Astrocyte (in vitro differentiated cells and primary cell): ENCODE data around the gene HSD17B14. TPM values are rescaled to one million over a fixed set of nuclear protein-coding genes. Genes with fewer than 3 reads are reported as not detected.

Experiments
- DNase-seq: peaks from one replicate; pipeline ENCODE4 v3.0.0-alpha.2; 2010; ENCODE audit warnings: low read depth
- FAIRE-seq: peaks from 2 replicates; lab custom pipeline; 2011; peaks lifted over from hg19 to GRCh38; lab: Jason Lieb, UNC
- H2AFZ ChIP-seq: 2 replicates; pipeline ENCODE4 v1.6.0; 2012; ENCODE audit warnings: low read depth, low read length, inconsistent platforms
- H3K27ac ChIP-seq: 2 replicates; pipeline ENCODE4 v1.5.1; 2011; ENCODE audit warnings: low read depth, low read length, inconsistent platforms
- H3K27me3 ChIP-seq: 2 replicates; pipeline ENCODE4 v1.6.0; 2011; ENCODE audit warnings: low read length, inconsistent platforms; ENCODE audit not compliant: insufficient read depth
- H3K36me3 ChIP-seq: 2 replicates; pipeline ENCODE4 v1.5.1; 2011; ENCODE audit warnings: low read length, inconsistent platforms; ENCODE audit not compliant: insufficient read depth
- H3K4me1 ChIP-seq: 2 replicates; pipeline ENCODE4 v1.5.1; 2011; ENCODE audit warnings: low read length, inconsistent platforms; ENCODE audit not compliant: insufficient read depth
- H3K4me2 ChIP-seq: 2 replicates; pipeline ENCODE4 v1.6.0; 2012; ENCODE audit warnings: low read length, inconsistent platforms
- H3K4me3 ChIP-seq: 2 replicates; pipeline ENCODE4 v1.5.1; 2011; ENCODE audit warnings: low read depth, mild to moderate bottlenecking, low read length, inconsistent platforms; ENCODE audit not compliant: insufficient read depth
- H3K79me2 ChIP-seq: 2 replicates; pipeline ENCODE4 v1.6.0; 2012; ENCODE audit warnings: mild to moderate bottlenecking, low read length, inconsistent platforms; ENCODE audit not compliant: insufficient read depth
- H3K9ac ChIP-seq: 2 replicates; pipeline ENCODE4 v1.6.0; 2012; ENCODE audit warnings: mild to moderate bottlenecking, low read length, inconsistent platforms
- H3K9me3 ChIP-seq: 2 replicates; pipeline ENCODE4 v1.5.1; 2012; ENCODE audit warnings: low read depth, mild to moderate bottlenecking, low read length, inconsistent platforms; ENCODE audit not compliant: insufficient read depth
- H4K20me1 ChIP-seq: 2 replicates; pipeline ENCODE4 v1.6.0; 2012; ENCODE audit warnings: low read length, inconsistent platforms; ENCODE audit not compliant: insufficient read depth
- H3K27ac Mint-ChIP-seq: one replicate; pipeline ENCODE4 v1.8.0; 2021; ENCODE audit warnings: mild to moderate bottlenecking, mixed read lengths; ENCODE audit not compliant: unreplicated experiment
- H3K27me3 Mint-ChIP-seq: one replicate; pipeline ENCODE4 v1.8.0; 2021; ENCODE audit warnings: low read depth, mixed read lengths; ENCODE audit not compliant: unreplicated experiment
- H3K36me3 Mint-ChIP-seq: one replicate; pipeline ENCODE4 v1.8.0; 2021; ENCODE audit warnings: low read depth, mixed read lengths; ENCODE audit not compliant: unreplicated experiment
- H3K4me1 Mint-ChIP-seq: one replicate; pipeline ENCODE4 v1.8.0; 2021; ENCODE audit warnings: low read depth, mixed read lengths; ENCODE audit not compliant: unreplicated experiment
- H3K4me3 Mint-ChIP-seq: one replicate; pipeline ENCODE4 v1.8.0; 2021; ENCODE audit warnings: mild to moderate bottlenecking, moderate library complexity, mixed read lengths; ENCODE audit not compliant: unreplicated experiment
- H3K9me3 Mint-ChIP-seq: one replicate; pipeline ENCODE4 v1.8.0; 2021; ENCODE audit warnings: mild to moderate bottlenecking, mixed read lengths; ENCODE audit not compliant: unreplicated experiment
- EZH2 ChIP-seq: IDR thresholded peaks from 2 replicates; pipeline ENCODE4 v1.6.1; 2012; ENCODE audit warnings: mild to moderate bottlenecking, low read length, inconsistent platforms; ENCODE audit not compliant: insufficient read depth
- total RNA-seq: library from RNA; stranded (reverse); gene quantifications from 2 replicates; pipeline ENCODE4 v1.2.1, GENCODE V29; 2021
- TF ChIP-seq, protein P1 (sequence below): IDR thresholded peaks from 2 replicates; pipeline ENCODE4 v1.5.1; 2011; ENCODE audit warnings: low read depth, mild to moderate bottlenecking, inconsistent platforms, low read length, moderate library complexity; ENCODE audit not compliant: insufficient read depth

Gene HSD17B14
- total RNA-seq, 1 donor from 2014 or later, result 9.7 TPM

DNA sequence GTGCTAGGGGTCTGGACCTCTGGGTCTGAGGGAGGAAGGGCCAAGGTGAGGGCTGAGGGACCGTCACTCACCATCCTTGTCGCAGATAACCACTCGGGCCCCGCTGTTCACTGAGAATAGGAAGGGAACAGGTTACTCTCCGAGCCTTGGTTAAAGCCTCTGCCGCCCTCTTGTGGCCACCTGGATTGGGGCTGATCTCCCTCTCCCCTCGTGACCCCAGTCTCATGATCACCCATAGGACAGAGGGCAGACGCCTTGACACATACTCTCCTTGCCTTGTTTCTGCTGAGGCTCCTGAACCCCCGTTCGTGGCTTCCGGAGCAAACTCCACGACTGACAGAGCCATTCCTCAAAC lies 580 bp downstream of the HSD17B14 start:
- Histone ChIP-seq H3K27me3 (no peaks in the 10 kb centered on the region), H3K4me2 (peak overlapping the region; percentile 85), H4K20me1 (no peaks in the 10 kb centered on the region), H3K79me2 (no peaks in the 10 kb centered on the region), H3K9me3 (no peaks in the 10 kb centered on the region), H3K4me1 (peaks cover 17% of the 10 kb centered on the region), H3K27ac (peak overlapping the region; percentile 20), H3K4me3 (peak overlapping the region; percentile 57), H3K36me3 (no peaks in the 10 kb centered on the region), H3K9ac (peak overlapping the region; percentile 80), H2AFZ (peak overlapping the region; percentile 89)
- peaks cover 9% of the 10 kb centered on the region for H3K4me1 Mint-ChIP-seq
- no peaks in the 10 kb centered on the region for H3K9me3 Mint-ChIP-seq
- FAIRE-seq (no peak), DNase-seq (peak; percentile 50)
- H3K27me3 Mint-ChIP-seq, result no peaks in the 10 kb centered on the region
- H3K27ac Mint-ChIP-seq, result peak overlapping the region; percentile 91
- TF ChIP-seq, protein P1, sequence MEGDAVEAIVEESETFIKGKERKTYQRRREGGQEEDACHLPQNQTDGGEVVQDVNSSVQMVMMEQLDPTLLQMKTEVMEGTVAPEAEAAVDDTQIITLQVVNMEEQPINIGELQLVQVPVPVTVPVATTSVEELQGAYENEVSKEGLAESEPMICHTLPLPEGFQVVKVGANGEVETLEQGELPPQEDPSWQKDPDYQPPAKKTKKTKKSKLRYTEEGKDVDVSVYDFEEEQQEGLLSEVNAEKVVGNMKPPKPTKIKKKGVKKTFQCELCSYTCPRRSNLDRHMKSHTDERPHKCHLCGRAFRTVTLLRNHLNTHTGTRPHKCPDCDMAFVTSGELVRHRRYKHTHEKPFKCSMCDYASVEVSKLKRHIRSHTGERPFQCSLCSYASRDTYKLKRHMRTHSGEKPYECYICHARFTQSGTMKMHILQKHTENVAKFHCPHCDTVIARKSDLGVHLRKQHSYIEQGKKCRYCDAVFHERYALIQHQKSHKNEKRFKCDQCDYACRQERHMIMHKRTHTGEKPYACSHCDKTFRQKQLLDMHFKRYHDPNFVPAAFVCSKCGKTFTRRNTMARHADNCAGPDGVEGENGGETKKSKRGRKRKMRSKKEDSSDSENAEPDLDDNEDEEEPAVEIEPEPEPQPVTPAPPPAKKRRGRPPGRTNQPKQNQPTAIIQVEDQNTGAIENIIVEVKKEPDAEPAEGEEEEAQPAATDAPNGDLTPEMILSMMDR, result peak; percentile 86
- TF ChIP-seq EZH2, result no peak
- peaks cover 19% of the 10 kb centered on the region for H3K36me3 Mint-ChIP-seq
- peak overlapping the region; percentile 89 for H3K4me3 Mint-ChIP-seq

DNA sequence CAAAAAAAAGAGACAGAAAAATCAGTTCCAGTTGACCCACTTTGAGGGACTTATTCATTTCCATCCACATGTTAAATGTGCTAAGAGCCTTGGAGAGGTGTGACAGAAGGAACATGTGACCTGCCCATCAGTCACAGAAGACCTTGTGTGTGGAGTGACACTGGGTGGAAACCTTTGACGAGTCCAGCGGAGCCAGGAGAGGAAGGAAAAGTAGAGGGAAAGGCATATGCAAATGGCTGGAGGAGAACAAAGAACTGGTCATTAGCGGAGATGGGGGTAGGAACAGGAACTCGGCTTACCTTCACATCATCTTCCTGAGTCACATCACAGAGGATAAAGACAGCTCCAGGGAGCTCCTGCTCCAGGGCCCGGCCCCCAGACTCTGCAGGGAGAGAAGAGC lies 2.3 kb downstream of the HSD17B14 start:
- Histone ChIP-seq H3K79me2 (no peaks in the 10 kb centered on the region), H3K27me3 (no peaks in the 10 kb centered on the region), H3K4me1 (peaks cover 17% of the 10 kb centered on the region), H3K36me3 (no peaks in the 10 kb centered on the region), H3K4me3 (no peak overlapping the region), H4K20me1 (no peaks in the 10 kb centered on the region), H2AFZ (no peak overlapping the region), H3K9me3 (no peaks in the 10 kb centered on the region), H3K9ac (no peak overlapping the region), H3K27ac (no peak overlapping the region), H3K4me2 (no peak overlapping the region)
- FAIRE-seq (no peak), DNase-seq (no peak)
- peak overlapping the region; percentile 89 for H3K27ac Mint-ChIP-seq
- peak overlapping the region; percentile 70 for H3K4me3 Mint-ChIP-seq
- peaks cover 9% of the 10 kb centered on the region for H3K4me1 Mint-ChIP-seq
- H3K36me3 Mint-ChIP-seq, result peaks cover 14% of the 10 kb centered on the region
- no peaks in the 10 kb centered on the region for H3K27me3 Mint-ChIP-seq
- H3K9me3 Mint-ChIP-seq, result no peaks in the 10 kb centered on the region
- no peak for TF ChIP-seq EZH2
- TF ChIP-seq, protein P1, result no peak

DNA sequence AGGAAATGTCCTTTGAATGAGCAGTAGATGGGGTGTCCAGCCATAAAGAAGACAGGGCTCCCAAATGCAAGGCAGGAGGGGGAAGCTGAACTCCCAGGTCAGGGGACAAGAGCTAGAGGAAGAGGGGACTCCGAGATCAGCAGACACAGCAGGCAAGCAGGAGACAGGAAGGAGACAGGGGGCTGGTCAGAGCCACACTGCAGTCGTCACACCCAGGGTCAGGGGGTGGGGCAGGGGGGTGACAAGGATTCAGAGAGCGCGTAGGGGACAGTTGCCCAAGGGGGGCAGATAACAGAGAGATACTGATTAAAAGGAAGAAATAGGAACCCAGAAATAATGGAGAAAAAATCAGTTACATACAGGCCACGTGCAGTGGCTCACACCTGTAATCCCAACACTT lies 3.2 kb downstream of the HSD17B14 start:
- H3K4me3 Mint-ChIP-seq, result no peak overlapping the region
- DNase-seq, result no peak
- peaks cover 9% of the 10 kb centered on the region for H3K4me1 Mint-ChIP-seq
- H3K27me3 ChIP-seq, result no peaks in the 10 kb centered on the region
- H3K4me1 ChIP-seq, result peaks cover 17% of the 10 kb centered on the region
- no peak overlapping the region for H3K27ac ChIP-seq
- no peak overlapping the region for H3K9ac ChIP-seq
- H2AFZ ChIP-seq, result no peak overlapping the region
- H3K79me2 ChIP-seq, result no peaks in the 10 kb centered on the region
- TF ChIP-seq, protein P1, result no peak
- TF ChIP-seq EZH2, result no peak
- no peak for FAIRE-seq
- no peaks in the 10 kb centered on the region for H3K36me3 ChIP-seq
- no peaks in the 10 kb centered on the region for H4K20me1 ChIP-seq
- H3K27me3 Mint-ChIP-seq, result no peaks in the 10 kb centered on the region
- no peaks in the 10 kb centered on the region for H3K9me3 Mint-ChIP-seq
- no peaks in the 10 kb centered on the region for H3K9me3 ChIP-seq
- H3K27ac Mint-ChIP-seq, result no peak overlapping the region
- H3K4me3 ChIP-seq, result no peak overlapping the region
- peaks cover 11% of the 10 kb centered on the region for H3K36me3 Mint-ChIP-seq
- no peak overlapping the region for H3K4me2 ChIP-seq
